ENCODE measurements around the gene NDUFS8. TPM values are rescaled to one million over a fixed set of nuclear protein-coding genes. Genes with fewer than 3 reads are reported as not detected.

Gene NDUFS8
- total RNA-seq, 1 donor from 2014 or later: 126 TPM

DNA sequence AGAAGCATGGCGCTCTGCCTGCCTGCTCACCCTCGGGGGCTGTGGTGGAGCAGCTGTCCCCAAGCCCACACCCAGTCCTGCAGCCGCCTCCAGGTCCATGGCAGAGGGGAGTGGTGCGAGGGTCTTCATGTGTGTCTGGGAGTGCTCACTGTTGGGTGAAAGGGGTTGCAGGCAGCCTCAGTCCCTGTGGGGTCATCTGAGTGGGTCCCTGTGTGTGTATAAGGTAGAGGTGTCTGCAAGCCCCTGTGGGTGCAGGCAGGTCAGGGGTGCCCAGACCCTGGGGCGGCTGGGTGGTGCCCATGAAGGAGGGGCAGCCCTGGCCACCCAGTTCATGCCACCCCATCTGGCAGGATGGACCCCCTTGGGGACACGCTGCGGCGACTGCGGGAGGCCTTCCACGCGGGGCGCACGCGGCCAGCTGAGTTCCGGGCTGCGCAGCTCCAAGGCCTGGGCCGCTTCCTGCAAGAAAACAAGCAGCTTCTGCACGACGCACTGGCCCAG, 15.5 kb upstream of the NDUFS8 start:
- intact Hi-C loops (cut with micrococcal nuclease): no loop called here

DNA sequence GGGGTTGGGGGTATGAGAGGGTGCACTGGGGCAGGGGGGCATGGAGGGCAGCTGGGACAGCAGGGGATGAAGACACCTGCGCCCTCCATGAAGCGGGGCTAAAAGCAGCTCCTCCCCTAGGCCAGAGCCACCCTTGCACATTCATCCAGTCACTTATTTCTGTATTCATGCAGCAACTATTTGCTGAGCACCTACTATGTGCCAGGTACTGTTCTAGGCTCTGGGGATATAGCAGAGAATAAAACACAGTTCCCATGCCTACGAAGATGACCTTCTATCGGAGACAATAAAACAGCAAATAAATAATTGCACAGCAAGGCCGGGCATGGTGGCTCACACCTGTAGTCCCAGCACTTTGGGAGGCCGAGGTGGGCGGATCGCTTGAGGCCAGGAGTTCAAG, 15.0 kb upstream of the NDUFS8 start:
- intact Hi-C loops (cut with micrococcal nuclease): no loop called here

DNA sequence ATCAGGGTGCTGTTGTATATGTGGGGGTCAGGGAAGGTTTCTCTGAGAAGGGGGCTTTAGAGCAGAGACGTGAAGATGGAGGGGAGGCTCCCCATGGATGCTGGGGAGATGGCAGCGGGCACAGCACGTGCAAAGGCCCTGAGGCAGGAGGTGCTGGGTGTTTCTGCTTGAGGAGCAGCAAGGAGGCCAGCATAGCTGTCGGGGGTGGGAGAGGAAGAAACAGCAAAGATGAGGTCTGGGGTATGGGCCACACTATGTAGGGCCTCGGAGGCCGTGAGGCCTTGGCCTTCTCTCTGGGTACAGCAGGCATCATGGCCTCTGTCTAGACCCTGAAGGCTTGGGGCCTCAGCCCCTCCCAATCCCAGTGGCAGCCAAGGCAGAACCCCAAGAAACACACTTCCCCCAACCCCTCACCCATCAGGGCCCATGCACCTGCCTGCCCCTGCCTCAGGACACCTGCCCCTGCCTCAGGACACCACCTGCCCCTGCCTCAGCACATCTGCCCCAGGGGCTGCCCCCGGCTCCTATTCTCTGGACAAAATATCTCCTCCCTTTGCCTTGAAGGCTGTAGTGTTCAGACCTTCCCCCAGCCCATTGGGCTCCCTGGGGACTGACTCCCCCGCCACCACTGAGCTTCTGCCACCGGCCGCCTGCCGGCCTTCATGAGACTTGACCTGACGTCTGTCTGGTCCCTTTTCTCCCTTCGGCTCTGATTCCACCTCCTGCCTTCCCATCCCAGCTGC, 14.1 kb upstream of the NDUFS8 start:
- intact Hi-C loops (cut with micrococcal nuclease): no loop called here

DNA sequence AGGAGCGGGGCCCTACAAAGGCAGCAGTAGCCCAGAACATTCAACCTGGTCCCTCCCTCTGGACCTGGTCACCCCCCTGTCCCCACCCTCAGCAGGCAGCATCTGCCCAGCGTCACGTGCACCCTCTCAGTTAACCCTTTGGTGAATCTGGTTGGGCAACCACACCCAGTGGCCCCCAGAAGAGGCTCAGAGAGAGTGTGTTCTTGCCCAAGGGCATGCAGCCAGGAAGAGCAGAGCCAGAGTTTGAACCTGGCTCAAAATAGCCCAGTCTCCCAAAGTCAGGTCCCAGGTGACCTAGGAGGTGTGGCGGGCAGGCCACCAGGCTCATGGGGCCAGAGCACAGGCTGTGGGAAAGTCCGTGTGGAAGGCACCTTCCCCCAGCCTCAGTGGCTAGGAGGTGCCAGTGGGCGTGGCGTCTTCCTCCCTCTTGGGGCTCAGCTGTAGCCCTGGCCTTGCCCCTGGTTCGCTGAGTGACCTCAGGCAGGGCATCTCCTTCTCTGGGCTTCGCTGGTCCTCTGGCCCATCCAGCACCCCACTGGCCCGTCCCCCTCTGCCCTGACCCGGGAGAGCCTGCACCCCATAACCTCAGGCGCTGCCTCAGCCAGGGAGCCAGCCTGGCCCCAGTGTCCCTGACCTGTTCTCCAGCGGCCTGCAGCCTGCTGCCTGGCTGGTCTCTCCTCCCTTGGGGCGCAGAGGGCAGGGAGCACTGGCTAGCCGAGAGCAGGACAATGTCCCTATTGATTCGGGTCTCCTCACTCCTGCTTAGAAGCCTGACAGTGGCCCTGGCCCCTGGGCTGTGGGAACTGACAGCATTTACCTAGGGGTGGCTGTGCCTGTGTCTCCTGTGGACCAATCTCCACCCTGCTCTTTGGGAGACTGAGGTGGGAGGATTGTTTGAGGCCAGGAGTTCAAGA, 13.3 kb upstream of the NDUFS8 start:
- intact Hi-C loops (cut with micrococcal nuclease): no loop called here

DNA sequence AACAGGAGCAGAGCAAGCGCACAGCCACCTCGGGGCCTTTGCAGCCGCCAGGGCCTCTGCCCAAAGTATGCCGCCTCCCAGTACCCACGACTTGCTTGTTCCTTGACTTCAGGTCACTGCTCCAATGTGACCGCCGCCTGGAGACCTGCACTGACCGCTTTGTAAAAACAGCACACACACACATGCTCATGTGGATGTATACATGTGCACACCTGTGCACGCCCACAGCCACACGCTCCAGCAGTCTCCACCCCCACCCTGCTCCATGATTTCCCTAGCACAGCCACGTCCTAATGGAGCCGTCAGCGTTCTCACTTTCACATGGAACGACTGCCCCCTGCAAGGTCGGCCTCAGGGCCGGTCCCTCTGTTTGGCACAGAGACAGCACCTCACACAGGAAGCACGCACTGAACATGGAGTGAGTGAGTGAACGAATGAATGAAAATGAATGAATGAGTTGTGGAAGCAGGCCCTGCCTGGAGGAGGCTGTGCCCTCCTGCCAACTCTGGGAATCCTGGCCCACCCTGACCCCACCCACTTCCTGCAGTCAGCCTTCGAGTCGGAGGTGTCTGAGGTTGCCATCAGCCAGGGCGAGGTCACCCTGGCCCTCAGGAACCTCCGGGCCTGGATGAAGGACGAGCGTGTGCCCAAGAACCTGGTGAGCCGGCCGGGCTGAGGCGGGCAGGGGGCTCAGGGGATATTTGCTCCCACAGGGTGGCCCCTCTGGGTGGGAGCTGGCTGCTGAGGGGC, 12.3 kb upstream of the NDUFS8 start:
- intact Hi-C loops (cut with micrococcal nuclease): no loop called here

DNA sequence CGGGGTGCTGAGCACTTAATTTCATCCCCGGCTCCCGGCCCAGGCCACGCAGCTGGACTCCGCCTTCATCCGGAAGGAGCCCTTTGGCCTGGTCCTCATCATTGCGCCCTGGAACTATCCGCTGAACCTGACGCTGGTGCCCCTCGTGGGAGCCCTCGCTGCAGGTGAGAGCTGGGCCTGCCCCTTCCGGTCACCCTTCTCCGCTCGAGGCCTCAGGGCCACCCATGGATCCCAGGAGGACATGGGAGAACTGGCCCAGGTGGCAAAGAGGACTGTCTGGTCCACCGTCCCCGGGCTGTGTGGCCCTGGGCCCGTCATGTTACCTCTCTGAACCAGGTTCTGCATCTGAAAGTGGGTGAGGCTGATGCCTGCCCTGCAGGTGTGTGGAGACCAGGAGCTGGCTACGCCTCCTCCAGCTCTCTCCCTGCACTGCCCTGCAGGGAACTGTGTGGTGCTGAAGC, 11.7 kb upstream of the NDUFS8 start:
- intact Hi-C loops (cut with micrococcal nuclease): no loop called here

DNA sequence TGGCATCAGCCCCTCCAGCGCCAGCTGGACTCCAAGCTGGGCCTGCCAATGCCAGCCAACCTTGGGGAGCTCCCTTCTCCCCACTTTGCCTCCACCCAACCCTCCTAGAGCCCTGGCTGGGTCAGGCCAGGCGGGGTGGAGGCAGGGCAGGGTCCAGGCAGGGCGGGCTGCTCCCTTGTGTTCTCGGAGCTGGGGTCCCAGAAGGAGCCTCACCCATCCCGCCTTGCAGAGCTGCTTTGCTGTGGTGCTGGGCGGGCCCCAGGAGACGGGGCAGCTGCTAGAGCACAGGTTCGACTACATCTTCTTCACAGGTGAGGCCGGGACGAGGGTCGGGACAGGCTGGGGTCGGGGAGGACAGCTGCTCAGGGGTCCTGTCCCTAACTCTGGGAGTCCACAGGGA, 11.0 kb upstream of the NDUFS8 start:
- intact Hi-C loops (cut with micrococcal nuclease): no loop called here

DNA sequence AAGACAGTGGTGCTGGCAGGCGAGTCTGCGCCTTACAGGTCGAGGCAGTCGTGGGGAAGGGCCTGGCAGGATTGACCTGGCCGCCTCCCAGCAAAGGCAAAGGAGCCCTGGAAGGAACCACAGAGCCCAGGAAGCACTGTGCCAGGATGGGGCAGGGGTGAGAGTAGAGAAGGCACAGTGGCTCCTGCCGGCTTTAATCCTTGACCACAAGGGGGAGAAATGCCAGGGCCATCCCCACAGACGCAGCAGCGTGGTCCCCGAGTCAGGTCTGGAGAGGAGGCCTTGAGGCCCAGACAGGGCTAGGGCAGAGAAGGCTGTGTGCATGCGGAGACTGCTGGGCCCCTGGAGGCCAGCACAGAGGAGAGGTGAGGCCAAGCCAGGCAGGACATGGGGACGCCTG, 9.9 kb upstream of the NDUFS8 start:
- intact Hi-C loops (cut with micrococcal nuclease): no loop called here

DNA sequence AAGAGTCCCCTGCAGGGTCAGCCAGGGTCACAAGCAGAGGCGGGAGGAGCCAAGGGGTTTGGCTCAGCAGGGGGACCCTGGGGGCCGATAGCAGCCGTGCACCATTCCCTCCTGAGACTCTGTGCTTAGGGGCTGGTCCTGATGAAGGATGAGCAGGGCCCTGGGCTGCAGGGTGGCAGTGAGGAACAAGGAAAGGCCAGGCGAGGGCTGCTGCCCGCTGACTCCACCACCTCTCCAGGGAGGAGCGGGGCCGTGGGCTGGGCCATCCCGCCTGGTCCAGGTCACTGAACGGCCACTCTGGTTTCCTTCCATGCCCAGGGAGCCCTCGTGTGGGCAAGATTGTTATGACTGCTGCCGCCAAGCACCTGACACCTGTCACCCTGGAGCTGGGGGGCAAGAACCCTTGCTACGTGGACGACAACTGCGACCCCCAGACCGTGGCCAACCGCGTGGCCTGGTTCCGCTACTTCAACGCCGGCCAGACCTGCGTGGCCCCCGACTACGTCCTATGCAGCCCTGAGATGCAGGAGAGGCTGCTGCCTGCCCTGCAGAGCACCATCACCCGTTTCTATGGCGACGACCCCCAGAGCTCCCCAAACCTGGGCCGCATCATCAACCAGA, 9.2 kb upstream of the NDUFS8 start:
- intact Hi-C loops (cut with micrococcal nuclease): no loop called here

DNA sequence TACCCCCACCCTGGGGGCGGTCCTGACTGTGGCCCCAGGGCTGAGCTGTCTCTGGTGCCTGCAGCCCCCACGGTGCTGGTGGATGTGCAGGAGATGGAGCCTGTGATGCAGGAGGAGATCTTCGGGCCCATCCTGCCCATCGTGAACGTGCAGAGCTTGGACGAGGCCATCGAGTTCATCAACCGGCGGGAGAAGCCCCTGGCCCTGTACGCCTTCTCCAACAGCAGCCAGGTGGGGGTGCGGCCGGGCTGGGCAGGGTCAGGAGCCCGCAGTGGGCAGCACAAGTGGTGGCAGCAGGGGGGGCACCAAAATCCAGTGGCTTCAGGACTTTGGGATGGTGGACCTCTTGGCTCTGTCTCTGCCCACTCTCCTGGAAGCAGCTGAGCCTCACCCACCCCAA, 8.0 kb upstream of the NDUFS8 start:
- intact Hi-C loops (cut with micrococcal nuclease): no loop called here

DNA sequence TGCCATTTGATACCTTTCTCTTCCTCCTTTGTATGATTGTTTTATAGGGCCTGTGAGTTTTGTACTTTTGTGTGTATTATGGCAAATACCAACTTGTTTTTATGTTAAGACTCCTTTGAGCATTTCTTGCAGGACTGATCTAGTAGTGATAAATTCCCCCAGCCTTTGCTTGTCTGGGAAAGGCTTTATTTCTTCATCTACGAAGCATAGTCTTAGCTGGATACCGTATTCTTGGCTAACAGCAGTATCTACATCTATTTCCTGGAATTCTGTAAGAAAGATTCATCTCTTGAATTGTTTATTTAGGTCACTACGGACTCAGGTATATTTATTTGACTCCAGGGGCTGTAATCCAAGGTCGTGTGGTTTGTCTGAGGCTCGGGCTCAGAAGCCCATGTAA, 6.0 kb upstream of the NDUFS8 start:
- intact Hi-C loops (cut with micrococcal nuclease): no loop called here

DNA sequence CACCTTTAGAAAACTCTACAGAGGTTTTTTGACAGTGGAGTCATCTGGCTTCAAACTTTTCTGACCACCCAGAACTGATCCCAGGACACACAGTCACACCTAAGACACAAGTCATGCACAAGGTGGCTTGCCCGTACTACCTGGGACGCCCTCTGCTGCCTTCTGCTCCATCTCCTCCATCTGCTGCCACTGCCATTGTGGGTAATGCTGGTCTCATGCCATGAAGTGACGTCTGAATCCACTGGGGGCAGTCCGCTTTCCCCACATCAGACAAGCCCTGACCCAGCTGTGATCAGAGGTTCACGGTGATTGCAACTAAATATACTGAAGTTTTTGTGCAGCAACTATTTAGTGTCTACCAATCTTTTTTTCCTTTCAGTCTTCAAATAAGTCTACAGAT, 5.4 kb upstream of the NDUFS8 start:
- intact Hi-C loops (cut with micrococcal nuclease): no loop called here

DNA sequence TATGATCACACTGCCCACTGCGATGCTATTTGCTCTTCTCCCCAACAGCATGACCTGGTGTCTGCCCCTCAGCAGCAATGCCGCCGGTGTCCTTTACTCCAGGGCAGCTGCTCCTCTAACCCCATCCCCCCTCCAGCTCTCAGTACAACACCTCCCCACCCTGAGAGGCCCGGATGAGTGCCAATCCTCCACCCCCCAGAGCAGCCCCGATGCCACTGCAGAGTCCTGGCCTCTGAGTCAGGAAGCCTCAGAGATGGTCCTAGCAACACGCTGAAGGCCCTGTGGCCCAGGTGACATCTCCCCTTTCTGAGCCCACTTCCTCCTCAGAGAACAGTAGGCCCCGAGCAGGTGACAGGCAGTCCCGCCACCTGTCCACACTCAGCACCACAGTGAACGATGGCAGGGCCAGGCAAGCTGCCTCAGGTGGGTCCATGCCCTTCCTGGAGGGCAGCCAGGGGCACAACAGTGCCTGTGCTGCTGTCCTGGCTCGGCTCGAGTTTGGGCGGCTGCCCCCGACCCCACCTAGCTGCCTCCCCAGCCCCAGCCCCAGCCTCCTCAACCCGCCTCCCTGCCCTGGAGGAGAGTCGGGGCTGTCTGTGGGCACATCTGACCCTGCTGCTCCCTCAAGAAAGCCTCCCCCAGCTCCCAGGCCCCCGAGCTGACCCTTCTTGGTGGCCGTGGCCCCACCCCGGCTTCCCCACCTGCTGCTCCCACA, 3.9 kb upstream of the NDUFS8 start:
- intact Hi-C loops (cut with micrococcal nuclease): no loop called here

DNA sequence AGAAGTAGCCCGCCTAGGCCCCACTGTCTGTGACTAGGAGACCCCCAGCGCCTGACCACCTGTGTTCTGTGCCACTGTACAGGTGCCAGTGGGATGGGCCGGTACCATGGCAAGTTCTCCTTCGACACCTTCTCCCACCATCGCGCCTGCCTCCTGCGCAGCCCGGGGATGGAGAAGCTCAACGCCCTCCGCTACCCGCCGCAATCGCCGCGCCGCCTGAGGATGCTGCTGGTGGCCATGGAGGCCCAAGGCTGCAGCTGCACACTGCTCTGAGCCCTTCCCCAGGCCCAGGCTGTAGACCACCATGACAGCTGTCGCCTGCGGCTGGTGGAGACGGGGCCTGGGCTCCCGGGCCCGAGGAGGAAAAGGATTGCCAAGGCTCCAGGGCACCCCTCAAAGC, 2.8 kb upstream of the NDUFS8 start:
- intact Hi-C loops (cut with micrococcal nuclease): no loop called here

DNA sequence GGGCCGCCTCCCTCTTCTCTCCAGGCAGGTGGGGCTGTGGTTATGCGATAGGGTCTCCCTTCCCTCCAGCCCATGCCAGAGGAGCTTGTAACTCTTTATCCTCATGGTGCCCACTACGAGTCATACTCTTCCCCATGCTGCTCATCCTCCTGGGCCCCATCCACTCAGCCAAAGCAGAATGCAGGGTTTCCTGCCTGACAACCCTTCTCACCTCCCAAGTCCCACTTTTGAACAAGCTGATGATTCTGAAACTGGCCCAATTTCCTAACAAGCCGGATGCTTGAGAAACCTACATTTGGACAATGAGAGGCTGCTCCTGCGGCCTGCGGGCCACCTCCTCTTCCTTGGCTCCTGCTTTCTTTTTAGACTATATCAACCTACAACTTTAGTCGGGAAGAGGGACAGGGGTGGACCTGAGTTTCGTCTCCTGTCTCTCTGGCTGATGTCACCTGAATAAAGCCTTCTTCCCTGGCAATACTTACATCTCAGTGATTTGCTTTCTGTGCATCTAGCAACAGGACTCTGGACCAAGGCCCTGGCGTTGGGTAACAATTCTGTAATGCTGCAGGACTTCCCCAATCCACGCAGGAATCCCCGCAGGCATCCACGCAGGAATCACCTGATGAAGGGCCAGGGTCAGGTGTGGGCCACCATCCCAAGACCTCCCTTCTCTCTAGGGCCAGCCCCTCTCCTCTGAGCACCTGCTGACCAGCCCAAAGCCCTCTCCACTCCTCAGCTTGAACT, 1.5 kb upstream of the NDUFS8 start:
- intact Hi-C loops (cut with micrococcal nuclease): no loop called here

DNA sequence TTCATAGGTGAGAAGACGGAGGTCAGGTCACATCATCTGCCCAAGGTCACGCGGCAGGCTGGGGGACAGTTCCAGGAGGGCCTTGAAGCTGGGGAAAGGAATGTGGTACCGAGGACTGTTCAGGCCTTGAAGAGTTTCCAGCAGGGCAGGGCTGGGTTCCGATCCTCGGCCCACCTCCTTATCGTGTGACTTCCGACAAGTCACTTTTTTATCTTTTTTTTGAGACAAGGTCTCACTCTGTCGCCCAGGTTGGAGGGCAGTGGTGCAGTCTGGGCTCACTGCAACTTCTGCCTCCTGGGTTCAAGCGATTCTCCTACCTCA, 623 bp downstream of the NDUFS8 start:
- intact Hi-C loops (cut with micrococcal nuclease): loop anchor here (2.0 to 5.0 kb wide), 4 partner anchors 34 to 524 kb away; partner anchors contain the start of genes CDK2AP2 and PITPNM1

DNA sequence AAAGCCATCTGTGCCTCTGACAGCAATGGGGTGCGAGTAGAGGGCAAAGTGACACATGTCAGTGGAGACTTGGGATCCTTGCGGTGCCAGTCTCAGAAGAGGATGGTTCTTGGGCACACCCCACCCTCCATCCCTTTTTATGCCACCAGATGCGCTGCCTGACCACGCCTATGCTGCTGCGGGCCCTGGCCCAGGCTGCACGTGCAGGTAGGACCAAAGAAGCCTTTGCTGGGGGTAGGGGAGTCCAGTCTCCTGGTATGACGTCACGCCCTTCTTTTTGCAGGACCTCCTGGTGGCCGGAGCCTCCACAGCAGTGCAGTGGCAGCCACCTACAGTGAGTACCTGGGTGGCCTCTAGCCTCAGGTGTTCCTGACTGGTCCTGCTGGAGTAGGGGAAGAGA, 1.5 kb downstream of the NDUFS8 start:
- intact Hi-C loops (cut with micrococcal nuclease): loop anchor here (5.0 kb wide), 1 partner anchor 525 kb away; the partner anchor contains the start of genes CDK2AP2 and PITPNM1

DNA sequence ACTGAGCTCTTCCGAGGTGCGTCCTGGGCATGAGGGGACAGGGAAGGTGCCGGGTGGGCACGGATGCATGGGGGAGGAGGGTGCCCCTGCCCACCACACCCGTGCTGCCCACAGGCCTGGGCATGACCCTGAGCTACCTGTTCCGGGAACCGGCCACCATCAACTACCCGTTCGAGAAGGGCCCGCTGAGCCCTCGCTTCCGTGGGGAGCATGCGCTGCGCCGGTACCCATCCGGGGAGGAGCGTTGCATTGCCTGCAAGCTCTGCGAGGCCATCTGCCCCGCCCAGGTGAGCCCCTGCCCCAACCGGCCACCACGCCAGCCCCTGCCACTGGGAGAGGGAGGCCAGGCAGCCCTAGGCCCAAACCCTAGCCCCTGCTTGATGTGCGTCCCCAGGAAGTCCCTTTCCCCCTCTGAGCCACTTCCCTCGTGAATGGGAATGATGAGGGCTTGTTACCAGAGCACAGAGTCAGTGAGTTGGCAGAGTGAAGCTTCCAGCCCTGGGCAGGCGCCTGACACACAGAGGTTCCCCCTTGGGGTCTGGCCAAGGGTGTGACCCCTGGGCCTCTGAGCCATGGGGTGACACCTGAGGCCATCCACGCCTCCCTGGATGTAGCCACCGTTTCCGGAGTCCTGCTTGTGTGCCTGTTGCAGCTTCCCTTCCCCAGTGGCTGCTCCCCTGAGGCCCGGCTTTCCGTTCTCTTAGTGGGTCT, 2.7 kb downstream of the NDUFS8 start:
- intact Hi-C loops (cut with micrococcal nuclease): loop anchor here (5.0 kb wide), 1 partner anchor 526 kb away; the partner anchor contains the start of genes CDK2AP2 and PITPNM1

DNA sequence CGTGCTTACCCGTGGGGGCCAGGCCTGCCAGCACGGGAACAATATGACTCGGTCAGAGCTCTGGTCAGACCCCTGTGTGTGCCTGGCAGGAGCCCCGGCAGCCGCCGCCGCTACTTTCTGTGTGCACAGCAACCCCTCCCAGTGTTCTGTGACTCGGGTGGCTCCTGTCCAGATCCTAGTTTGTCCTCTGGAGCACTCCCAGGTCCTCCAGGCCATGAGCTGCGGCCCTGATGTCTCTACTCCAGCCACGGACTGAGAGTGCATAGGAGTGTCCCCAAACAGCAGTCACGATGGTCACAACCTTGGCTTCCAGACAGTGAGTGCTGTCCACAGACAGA, 3.2 kb downstream of the NDUFS8 start:
- intact Hi-C loops (cut with micrococcal nuclease): loop anchor here (5.0 kb wide), 1 partner anchor 526 kb away; the partner anchor contains the start of genes CDK2AP2 and PITPNM1

All from T-helper 1 cell treated with Interleukin-12 subunit alpha and Interleukin-12 subunit beta and Interleukin-4 antibody, amounts not matched to agents 30 ng/mL and 1 ng/mL, for 36 hours (primary cell).